AG04450 (cell line): ENCODE data around the gene MYO1D. TPM values are rescaled to one million over a fixed set of nuclear protein-coding genes. Genes with fewer than 3 reads are reported as not detected.

Experiments
- CTCF ChIA-PET: fragments of 300-600, 350-600 bp; formaldehyde crosslinking; extraction: SDS; loops from one replicate; lab custom pipeline; 2022; ENCODE audit warnings: antibody characterized with exemption, inconsistent platforms; lab: Charles Lee
- POLR2A ChIA-PET: fragments of 350-600 bp; formaldehyde crosslinking; extraction: SDS; loops from one replicate; lab custom pipeline; 2021; ENCODE audit warnings: antibody characterized with exemption, inconsistent platforms; lab: Yijun Ruan, JAX
- DNase-seq: peaks from one replicate; pipeline ENCODE4 v3.0.0-alpha.2; 2011; ENCODE audit warnings: low read depth, low spot score
- H3K27ac ChIP-seq: one replicate; pipeline ENCODE4 v1.5.1; 2012; ENCODE audit warnings: low read depth, low read length, control low read depth
- H3K27me3 ChIP-seq: one replicate; pipeline ENCODE4 v1.6.0; 2012; ENCODE audit warnings: low read length; ENCODE audit not compliant: control insufficient read depth, insufficient read depth
- H3K4me3 ChIP-seq: 2 replicates; pipeline ENCODE4 v1.5.1; 2011; ENCODE audit warnings: mild to moderate bottlenecking, low read depth, low read length, control low read depth
- H3K9me3 ChIP-seq: 2 replicates; pipeline ENCODE4 v1.5.1; 2012; ENCODE audit warnings: low read length; ENCODE audit not compliant: control insufficient read depth, insufficient read depth
- polyA plus RNA-seq: library from polyadenylated mRNA; depleted of rRNA; stranded (reverse); fragments of >200 nt; gene quantifications from 2 replicates; pipeline ENCODE4 v1.2.3, GENCODE V29; 2011
- TF ChIP-seq, protein P1 (sequence below): IDR thresholded peaks from 2 replicates; pipeline ENCODE4 v1.5.1; 2011; ENCODE audit warnings: low read depth, low read length, control low read depth, inconsistent platforms

MYO1D gene
- polyA plus RNA-seq, 1 experiment = 1.1 TPM

DNA sequence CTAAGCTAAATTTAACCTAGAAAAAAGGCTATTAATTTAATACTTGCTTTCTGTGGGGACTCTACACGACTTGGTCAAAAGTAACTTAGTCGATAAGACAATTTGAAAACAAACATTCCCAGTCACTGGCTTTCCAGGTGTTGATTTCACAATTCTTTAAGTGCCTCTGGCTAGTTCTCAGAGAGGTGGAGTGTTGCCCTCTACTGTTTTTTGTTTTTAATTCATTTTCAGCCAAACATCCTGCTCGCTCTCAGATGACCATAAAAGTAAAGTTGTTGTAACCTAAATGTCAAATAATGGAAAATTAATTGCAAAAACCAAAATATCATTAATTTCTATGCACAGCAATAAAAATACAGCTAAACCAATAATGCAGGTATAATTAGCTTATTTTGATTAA, 107.1 kb downstream of the MYO1D start:
- ChIA-PET POLR2A (no interaction called here), CTCF (interaction anchor here (0.5 to 4.6 kb wide), 4 partner anchors 14 to 228 kb away, joined by 3 to 26 read pairs (median 4); no protein-coding TSS in a partner anchor)
- TF ChIP-seq, protein P1, sequence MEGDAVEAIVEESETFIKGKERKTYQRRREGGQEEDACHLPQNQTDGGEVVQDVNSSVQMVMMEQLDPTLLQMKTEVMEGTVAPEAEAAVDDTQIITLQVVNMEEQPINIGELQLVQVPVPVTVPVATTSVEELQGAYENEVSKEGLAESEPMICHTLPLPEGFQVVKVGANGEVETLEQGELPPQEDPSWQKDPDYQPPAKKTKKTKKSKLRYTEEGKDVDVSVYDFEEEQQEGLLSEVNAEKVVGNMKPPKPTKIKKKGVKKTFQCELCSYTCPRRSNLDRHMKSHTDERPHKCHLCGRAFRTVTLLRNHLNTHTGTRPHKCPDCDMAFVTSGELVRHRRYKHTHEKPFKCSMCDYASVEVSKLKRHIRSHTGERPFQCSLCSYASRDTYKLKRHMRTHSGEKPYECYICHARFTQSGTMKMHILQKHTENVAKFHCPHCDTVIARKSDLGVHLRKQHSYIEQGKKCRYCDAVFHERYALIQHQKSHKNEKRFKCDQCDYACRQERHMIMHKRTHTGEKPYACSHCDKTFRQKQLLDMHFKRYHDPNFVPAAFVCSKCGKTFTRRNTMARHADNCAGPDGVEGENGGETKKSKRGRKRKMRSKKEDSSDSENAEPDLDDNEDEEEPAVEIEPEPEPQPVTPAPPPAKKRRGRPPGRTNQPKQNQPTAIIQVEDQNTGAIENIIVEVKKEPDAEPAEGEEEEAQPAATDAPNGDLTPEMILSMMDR = no peak
- H3K27ac ChIP-seq = no peak overlapping the region
- DNase-seq = no peak
- H3K9me3 ChIP-seq = no peaks in the 10 kb centered on the region
- H3K27me3 ChIP-seq = no peaks in the 10 kb centered on the region
- no peak overlapping the region for H3K4me3 ChIP-seq

DNA sequence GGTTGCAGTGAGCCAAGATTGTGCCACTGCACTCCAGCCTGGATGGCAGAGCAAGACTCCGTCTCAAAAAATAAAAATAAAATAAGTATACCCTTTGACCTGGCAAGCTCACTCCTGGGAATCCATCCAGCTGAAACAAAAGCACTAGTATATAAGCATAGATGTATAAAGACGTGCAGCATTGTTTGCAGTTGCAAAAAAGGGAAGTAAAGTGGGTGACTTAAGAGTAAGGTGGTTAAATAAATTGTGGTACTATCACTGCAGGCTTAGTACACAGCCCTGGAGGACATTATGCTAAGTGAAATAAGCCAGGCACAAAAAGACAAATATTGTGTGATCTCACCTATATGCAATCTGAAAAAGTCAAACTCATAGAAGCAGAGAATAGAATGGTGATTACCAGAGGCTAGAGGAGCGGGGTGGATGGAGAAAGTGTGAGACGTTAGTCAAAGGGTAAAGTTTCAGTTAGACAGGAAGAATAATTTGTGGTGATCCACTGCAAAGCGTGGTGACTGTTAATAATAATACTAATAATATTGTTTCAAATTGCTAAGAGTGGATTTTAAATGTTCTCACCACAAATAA, 113.0 kb downstream of the MYO1D start:
- TF ChIP-seq, protein P1 = no peak
- ChIA-PET POLR2A (no interaction called here), CTCF (interaction anchor here (0.6 to 1.6 kb wide), 2 partner anchors 284 to 302 kb away, joined by 3 to 4 read pairs; no protein-coding TSS in a partner anchor)
- no peaks in the 10 kb centered on the region for H3K27me3 ChIP-seq
- no peak for DNase-seq
- H3K27ac ChIP-seq = no peak overlapping the region
- H3K9me3 ChIP-seq = no peaks in the 10 kb centered on the region
- no peak overlapping the region for H3K4me3 ChIP-seq

DNA sequence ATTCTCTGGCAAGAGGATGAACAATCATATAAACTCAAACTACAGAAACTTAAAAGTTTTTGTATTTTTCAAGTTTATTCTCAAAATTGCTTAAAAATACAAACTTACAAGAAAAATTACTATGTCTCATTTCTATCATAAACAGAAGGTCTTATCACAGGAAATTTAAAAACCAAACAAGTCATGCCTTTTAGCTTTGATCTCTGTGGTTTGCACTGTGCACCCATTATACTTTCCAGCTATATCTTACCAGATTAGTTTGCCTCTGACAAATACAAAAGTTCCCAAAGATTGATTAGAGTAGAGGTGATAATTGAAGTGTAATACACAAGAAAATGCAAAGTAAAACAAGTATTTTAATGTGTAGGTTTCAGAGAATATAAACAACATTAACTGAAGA, 117.4 kb downstream of the MYO1D start:
- H3K4me3 ChIP-seq = no peak overlapping the region
- H3K27me3 ChIP-seq = no peaks in the 10 kb centered on the region
- ChIA-PET CTCF (interaction anchor here (0.9 kb wide), 1 partner anchor 101 kb away, joined by 7 read pairs; no protein-coding TSS in a partner anchor), POLR2A (no interaction called here)
- H3K27ac ChIP-seq = no peak overlapping the region
- no peak for DNase-seq
- no peaks in the 10 kb centered on the region for H3K9me3 ChIP-seq
- TF ChIP-seq, protein P1 = no peak

DNA sequence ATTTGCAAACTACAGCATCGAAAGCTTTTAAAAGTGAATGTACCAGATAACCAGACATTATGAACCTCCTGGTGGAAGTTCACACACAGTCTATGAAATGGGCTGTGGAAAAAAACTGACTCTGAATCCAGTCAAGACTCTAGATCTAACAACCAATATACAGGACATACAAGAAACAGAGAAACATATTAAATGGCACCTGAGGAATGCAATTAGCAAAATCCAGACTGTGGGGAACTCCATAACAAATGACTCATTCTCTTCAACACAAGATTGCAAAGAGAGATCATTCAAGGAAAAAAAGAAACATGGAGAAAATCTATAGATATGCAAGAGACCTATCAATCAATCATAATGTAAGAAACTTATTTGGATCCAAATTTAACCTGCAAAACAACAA, 119.0 kb downstream of the MYO1D start:
- ChIA-PET CTCF (interaction anchor here (0.6 to 2.3 kb wide), 3 partner anchors 23 to 296 kb away, joined by 3 to 32 read pairs (median 15); no protein-coding TSS in a partner anchor), POLR2A (no interaction called here)
- TF ChIP-seq, protein P1 = no peak
- Histone ChIP-seq H3K27ac (no peak overlapping the region), H3K9me3 (no peaks in the 10 kb centered on the region), H3K4me3 (no peak overlapping the region), H3K27me3 (no peaks in the 10 kb centered on the region)
- no peak for DNase-seq

DNA sequence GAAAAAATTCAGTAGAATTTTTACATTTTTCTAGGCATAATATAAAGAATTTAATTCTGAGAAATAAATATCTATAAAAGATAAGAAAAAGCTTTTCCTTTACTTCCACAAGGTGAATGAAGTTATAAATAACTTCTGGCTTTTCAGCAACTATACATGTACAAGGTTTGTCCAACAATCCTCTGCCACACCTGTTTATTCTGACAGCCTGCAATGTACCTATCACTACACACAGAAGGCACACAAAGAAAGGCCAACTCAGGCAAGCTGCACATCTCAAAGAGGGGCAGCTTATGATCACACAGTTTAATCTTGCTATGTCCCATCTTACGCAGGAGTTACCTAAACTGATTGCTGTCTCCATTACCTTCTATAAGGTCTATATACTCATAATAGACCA, 120.2 kb downstream of the MYO1D start:
- POLR2A ChIA-PET = no interaction called here
- Histone ChIP-seq H3K4me3 (no peak overlapping the region), H3K9me3 (no peaks in the 10 kb centered on the region), H3K27me3 (no peaks in the 10 kb centered on the region), H3K27ac (no peak overlapping the region)
- no peak for DNase-seq
- TF ChIP-seq, protein P1 = no peak
- CTCF ChIA-PET = interaction anchor here (0.5 to 2.3 kb wide), 8 partner anchors 27 to 994 kb away, joined by 3 to 32 read pairs (median 4); no protein-coding TSS in a partner anchor
